GM13977 (cell line): ENCODE measurements around the gene ZFP92.
"Not testable (repeated sequence)": the region's sequence is repeated elsewhere in the genome, so short reads cannot be mapped to it uniquely, and the experiment has no call there.

ENCODE experiments used
- DNase-seq: peaks from one replicate; pipeline ENCODE4 v3.0.0; 2012; ENCODE audit warnings: low spot score
- in situ Hi-C: fragments of 300-500 bp; cut with MboI; formaldehyde crosslinking; loops from one replicate; pipeline ENCODE4 v1.12.0; 2022; ENCODE audit warnings: low sequenced_read_pairs, low pct_unique_long_range_greater_than_20kb, mixed read lengths, inconsistent platforms; ENCODE audit not compliant: unreplicated experiment
- TF ChIP-seq, protein P1 (sequence below): IDR thresholded peaks from 2 replicates; pipeline ENCODE4 v1.5.1; 2012; ENCODE audit warnings: mild to moderate bottlenecking, control low read depth; ENCODE audit not compliant: insufficient read depth; ENCODE audit errors: extremely low read depth, missing control alignments

Gene ZFP92

DNA sequence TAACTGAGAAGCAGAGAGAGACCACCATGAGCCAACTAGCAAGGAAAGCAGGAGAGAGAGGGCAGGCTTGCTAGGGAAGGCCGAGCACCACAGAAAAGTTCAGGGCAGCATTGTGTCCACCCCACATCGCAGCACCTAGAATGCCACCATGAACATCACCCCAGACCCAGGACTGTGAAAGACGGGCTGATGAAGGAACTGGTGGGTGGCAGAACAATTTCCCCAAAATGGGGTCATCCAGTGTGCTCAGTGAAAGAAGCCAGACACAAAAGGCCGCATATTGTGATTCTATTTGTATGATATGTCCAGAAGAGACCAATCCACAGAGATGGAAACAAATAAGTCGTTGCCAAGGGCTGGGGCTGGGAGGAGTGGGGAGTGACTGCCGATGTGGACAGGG, 26.9 kb upstream of the ZFP92 start:
- in situ Hi-C loops: no loop called here
- TF ChIP-seq, protein P1, sequence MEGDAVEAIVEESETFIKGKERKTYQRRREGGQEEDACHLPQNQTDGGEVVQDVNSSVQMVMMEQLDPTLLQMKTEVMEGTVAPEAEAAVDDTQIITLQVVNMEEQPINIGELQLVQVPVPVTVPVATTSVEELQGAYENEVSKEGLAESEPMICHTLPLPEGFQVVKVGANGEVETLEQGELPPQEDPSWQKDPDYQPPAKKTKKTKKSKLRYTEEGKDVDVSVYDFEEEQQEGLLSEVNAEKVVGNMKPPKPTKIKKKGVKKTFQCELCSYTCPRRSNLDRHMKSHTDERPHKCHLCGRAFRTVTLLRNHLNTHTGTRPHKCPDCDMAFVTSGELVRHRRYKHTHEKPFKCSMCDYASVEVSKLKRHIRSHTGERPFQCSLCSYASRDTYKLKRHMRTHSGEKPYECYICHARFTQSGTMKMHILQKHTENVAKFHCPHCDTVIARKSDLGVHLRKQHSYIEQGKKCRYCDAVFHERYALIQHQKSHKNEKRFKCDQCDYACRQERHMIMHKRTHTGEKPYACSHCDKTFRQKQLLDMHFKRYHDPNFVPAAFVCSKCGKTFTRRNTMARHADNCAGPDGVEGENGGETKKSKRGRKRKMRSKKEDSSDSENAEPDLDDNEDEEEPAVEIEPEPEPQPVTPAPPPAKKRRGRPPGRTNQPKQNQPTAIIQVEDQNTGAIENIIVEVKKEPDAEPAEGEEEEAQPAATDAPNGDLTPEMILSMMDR: no peak
- DNase-seq: no peak

DNA sequence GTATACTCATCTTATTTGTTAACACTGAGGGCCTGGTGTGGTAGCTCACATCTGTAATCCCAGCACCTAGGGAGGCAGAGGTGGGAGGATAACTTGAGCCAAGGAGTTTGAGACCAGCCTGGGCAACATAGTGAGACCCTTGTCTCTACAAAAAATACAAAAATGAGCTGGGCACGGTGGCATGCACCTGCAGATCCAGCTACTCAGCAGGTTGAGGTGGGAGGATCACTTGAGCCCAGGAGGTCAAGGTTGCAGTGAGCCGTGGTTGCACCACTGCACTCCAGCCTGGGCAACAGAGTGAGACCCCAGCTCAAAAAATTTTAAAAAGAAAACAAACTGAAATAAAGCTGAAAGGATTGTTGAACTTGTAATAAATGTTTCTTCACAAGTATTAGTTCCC, 26.3 kb upstream of the ZFP92 start:
- in situ Hi-C loops, DNase-seq: not testable (repeated sequence)

DNA sequence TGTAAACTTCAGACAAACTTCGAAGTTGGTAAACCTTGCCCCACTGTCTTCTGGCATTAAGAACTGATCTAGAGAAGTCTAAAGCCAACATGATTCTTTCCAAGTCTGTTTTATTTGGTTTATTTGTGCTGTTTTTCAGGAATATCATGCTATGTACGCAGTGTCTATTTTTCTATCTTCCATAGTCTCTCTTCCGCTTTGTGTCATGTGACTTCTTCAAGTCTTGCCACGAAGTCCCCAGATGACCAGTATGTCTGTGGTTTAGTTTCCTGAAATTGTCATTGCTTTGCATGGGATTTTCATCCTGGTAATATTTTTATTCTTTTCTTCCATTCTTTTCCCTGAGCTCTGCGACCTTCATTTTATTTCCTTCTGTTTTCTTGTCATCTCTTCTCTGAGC, 25.2 kb upstream of the ZFP92 start:
- in situ Hi-C loops: no loop called here
- TF ChIP-seq, protein P1: no peak
- no peak for DNase-seq

DNA sequence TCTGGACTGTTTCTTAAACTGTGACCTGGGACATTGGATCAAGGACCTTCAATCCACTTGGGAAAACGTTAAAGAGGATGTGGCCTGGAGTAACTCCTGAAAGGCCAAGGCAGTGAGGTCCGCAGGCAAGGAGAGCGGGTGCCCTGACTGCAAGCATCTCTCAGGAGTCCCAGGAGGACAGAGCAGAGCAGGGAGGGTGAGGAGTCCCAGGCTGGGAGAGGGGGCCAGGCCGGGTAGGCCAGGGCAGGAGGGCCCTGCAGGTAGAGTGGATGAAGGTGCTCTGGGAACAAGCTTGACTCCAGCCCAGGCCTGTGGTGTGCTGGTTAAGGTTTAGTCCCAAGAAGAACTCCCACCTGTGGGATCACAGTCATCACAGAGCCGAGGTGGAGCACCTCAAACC, 23.9 kb upstream of the ZFP92 start:
- in situ Hi-C loops: no loop called here
- TF ChIP-seq, protein P1: no peak
- DNase-seq: no peak

DNA sequence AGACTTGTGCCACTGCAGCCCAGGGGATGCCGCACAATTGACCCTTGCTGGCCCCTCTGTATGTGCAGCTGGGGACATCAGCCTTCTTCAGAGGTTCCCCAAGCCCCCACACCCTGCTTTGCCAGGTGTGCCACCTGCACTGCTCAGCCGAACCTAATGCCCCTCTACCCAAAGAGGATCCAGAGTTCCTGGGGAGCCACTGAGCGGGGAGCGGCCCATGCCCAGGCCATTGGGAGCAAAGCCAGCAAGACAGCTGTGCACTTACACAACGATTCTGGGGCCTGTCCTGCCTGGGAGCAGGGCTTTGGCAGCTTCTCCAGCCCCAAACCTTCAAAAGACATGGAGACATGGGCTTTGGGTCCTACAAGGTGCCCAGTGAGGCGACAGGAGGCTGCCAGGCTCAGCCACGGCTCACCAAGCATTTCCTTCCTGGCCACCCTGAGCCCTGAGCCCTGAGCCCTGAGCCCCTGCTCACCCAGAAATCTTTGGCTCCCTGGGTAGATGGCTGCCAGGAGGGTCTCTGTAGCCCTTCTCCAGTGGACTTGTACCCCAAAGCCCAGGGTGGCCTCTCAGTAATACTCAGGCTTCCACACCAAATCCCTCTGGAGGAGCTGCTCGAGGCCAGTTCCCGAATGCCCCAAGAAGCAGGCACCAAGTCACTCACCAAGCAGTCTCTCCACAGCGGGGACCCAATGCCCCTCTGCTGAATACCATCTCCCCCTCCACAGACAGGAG, 23.1 kb upstream of the ZFP92 start:
- in situ Hi-C loops: no loop called here
- TF ChIP-seq, protein P1: no peak
- DNase-seq: no peak

DNA sequence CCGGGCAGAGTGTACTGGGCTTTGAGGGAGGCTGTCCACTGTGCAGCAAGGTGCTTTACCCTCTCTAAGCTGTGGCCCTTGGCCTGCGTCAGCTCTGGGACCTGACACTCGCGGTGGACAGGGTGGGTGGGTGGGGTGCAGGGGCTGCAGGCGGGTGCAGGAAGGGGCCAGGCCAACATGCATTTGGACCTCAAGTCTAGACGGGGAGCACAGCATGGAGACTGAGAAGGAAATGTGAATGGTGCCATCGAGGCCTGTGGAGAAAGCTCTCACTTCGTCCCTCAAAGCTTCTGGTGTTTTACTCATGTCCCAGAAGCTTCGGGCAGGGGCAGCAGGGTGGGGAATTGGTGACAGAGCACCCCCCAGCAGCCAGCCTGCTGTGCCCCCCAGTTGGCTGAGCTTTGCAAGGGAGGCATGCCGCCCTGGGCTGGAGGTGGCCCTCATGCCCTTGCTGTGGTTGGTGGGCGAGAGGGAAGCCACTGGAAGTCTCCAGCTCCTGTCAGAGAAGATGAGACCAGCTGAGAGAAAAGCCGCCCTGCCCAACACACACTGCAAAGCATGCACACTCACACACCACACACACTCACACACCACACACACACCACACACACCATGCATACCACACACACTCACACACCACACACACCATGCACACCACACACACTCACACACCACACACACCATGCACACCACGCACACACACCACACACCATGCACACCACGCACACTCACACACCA, 22.4 kb upstream of the ZFP92 start:
- DNase-seq: no peak
- in situ Hi-C loops: no loop called here
- TF ChIP-seq, protein P1: no peak

DNA sequence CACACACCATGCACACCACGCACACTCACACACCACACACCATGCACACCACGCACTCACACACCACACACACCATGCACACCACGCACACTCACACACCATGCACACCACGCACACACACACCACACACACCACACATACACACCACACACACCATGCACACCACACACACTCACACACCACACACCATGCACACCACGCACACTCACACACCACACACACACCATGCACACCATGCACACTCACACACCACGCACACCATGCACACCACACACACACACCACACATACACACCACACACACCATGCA, 21.9 kb upstream of the ZFP92 start:
- in situ Hi-C loops, DNase-seq: not testable (repeated sequence)
